UCSD-AML1 (cell line): ENCODE measurements around the gene VEZF1.

Experiments used
- DNase-seq: peaks from one replicate; lab custom pipeline; 2025; ENCODE audit not compliant: unreplicated experiment; lab: John Stamatoyannopoulos, UW

Gene VEZF1

GRCh38 chr17:57987581-57988300 lies at the start of gene VEZF1:
TSS of gene VEZF1 (minus strand) at chr17:57988254. CDS start at chr17:57988111, 143 bp downstream.
- DNase-seq, result peak; percentile 80

GRCh38 chr17:58032691-58033415 lies 44.8 kb upstream of the VEZF1 start:
- DNase-seq, result no peak

- DNase-seq, result no peak
Observed at GRCh38 chr17:58028578-58028977, 40.5 kb upstream of the VEZF1 start.

GRCh38 chr17:58020401-58020800 lies 32.3 kb upstream of the VEZF1 start:
- no peak for DNase-seq

GRCh38 chr17:58019521-58019920 lies 31.5 kb upstream of the VEZF1 start:
- no peak for DNase-seq

- DNase-seq, result no peak
Observed at GRCh38 chr17:58019039-58019438, 31.0 kb upstream of the VEZF1 start.

- DNase-seq, result no peak
Observed at GRCh38 chr17:58010067-58010799, 22.2 kb upstream of the VEZF1 start.

GRCh38 chr17:58007781-58008706 lies 20.0 kb upstream of the VEZF1 start:
- no peak for DNase-seq

GRCh38 chr17:58006924-58007780 lies 19.1 kb upstream of the VEZF1 start, which contains the start of gene SRSF1:
TSS of gene SRSF1 (minus strand) at chr17:58007246. CDS start at chr17:58007137, 109 bp downstream.
- DNase-seq, result peak; percentile 98

- DNase-seq, result peak; percentile 72
Observed at GRCh38 chr17:58006560-58006923, 18.5 kb upstream of the VEZF1 start.

- no peak for DNase-seq
Observed at GRCh38 chr17:58005728-58006559, 17.9 kb upstream of the VEZF1 start.

- DNase-seq, result no peak
Observed at GRCh38 chr17:58005031-58005727, 17.1 kb upstream of the VEZF1 start.

- DNase-seq, result no peak
Observed at GRCh38 chr17:58004060-58004459, 16.0 kb upstream of the VEZF1 start.

- DNase-seq, result no peak
Observed at GRCh38 chr17:58002973-58003372, 14.9 kb upstream of the VEZF1 start.

- DNase-seq, result no peak
Observed at GRCh38 chr17:58002154-58002948, 14.3 kb upstream of the VEZF1 start.

GRCh38 chr17:58001461-58002124 lies 13.5 kb upstream of the VEZF1 start:
- no peak for DNase-seq

GRCh38 chr17:57999496-58000017 lies 11.5 kb upstream of the VEZF1 start:
- no peak for DNase-seq
